ENCODE measurements around the gene RPS16. TPM values are rescaled to one million over a fixed set of nuclear protein-coding genes. Genes with fewer than 3 reads are reported as not detected.
A peak's percentile ranks its signal among the peaks of the same experiment; 100 is the strongest.

Gene RPS16
- total RNA-seq, 1 donor from 2014 or later, result 1,329 TPM

- Histone ChIP-seq H3K9me3 (ENCODE audit: insufficient read depth, low read depth, low read length) (no peaks in the 10 kb centered on the region), H3K27ac (ENCODE audit: low read depth, low read length) (peak overlapping the region; percentile 97), H3K4me3 (ENCODE audit: insufficient read depth, low read depth, low read length) (peak overlapping the region; percentile 83), H3K4me2 (ENCODE audit: low read length) (peak overlapping the region; percentile 97), H3K4me1 (ENCODE audit: insufficient read depth, low read length) (peaks cover 43% of the 10 kb centered on the region), H3K27me3 (ENCODE audit: insufficient read depth, low read length) (no peaks in the 10 kb centered on the region), H2AFZ (ENCODE audit: low read depth, low read length) (peak overlapping the region; percentile 27), H3K9ac (ENCODE audit: low read length) (peak overlapping the region; percentile 97), H3K79me2 (ENCODE audit: insufficient read depth, low read length) (peaks cover 67% of the 10 kb centered on the region), H4K20me1 (ENCODE audit: insufficient read depth, low read length) (peaks cover 51% of the 10 kb centered on the region), H3K36me3 (ENCODE audit: insufficient read depth, low read length) (peaks cover 4% of the 10 kb centered on the region)
- no peak for TF ChIP-seq EZH2 (IDR thresholded peaks at IDR 0.05; ENCODE audit: insufficient read depth, low read length)
- no peak for TF ChIP-seq CTCF (IDR thresholded peaks at IDR 0.05; ENCODE audit: insufficient read depth, low read depth, low read length)
- no peaks in the 10 kb centered on the region for H3K27me3 Mint-ChIP-seq (ENCODE audit: low read depth, unreplicated experiment)
- H3K36me3 Mint-ChIP-seq (ENCODE audit: low read depth, unreplicated experiment), result peaks cover 7% of the 10 kb centered on the region
- FAIRE-seq, result no peak
- peak overlapping the region; percentile 94 for H3K27ac Mint-ChIP-seq (ENCODE audit: unreplicated experiment)
- H3K4me3 Mint-ChIP-seq (ENCODE audit: unreplicated experiment), result peak overlapping the region; percentile 90
- DNase-seq (ENCODE audit: low read depth), result no peak
- H3K4me1 Mint-ChIP-seq (ENCODE audit: low read depth, unreplicated experiment), result peaks cover 32% of the 10 kb centered on the region
- no peaks in the 10 kb centered on the region for H3K9me3 Mint-ChIP-seq (ENCODE audit: unreplicated experiment)
These were observed 22.4 kb downstream of the RPS16 start for GRCh38 chr19:39413272-39413910.

- peaks cover 52% of the 10 kb centered on the region for H4K20me1 ChIP-seq (ENCODE audit: insufficient read depth, low read length)
- H3K27ac Mint-ChIP-seq (ENCODE audit: unreplicated experiment), result peak overlapping the region; percentile 69
- H3K9me3 Mint-ChIP-seq (ENCODE audit: unreplicated experiment), result no peaks in the 10 kb centered on the region
- peak overlapping the region; percentile 83 for H3K4me3 ChIP-seq (ENCODE audit: insufficient read depth, low read depth, low read length)
- H2AFZ ChIP-seq (ENCODE audit: low read depth, low read length), result peak overlapping the region; percentile 27
- peaks cover 4% of the 10 kb centered on the region for H3K36me3 ChIP-seq (ENCODE audit: insufficient read depth, low read length)
- DNase-seq (ENCODE audit: low read depth) (no peak), FAIRE-seq (no peak)
- H3K4me3 Mint-ChIP-seq (ENCODE audit: unreplicated experiment), result peak overlapping the region; percentile 90
- H3K27ac ChIP-seq (ENCODE audit: low read depth, low read length), result peak overlapping the region; percentile 97
- peaks cover 70% of the 10 kb centered on the region for H3K79me2 ChIP-seq (ENCODE audit: insufficient read depth, low read length)
- no peaks in the 10 kb centered on the region for H3K27me3 ChIP-seq (ENCODE audit: insufficient read depth, low read length)
- no peak for TF ChIP-seq EZH2 (IDR thresholded peaks at IDR 0.05; ENCODE audit: insufficient read depth, low read length)
- H3K4me2 ChIP-seq (ENCODE audit: low read length), result peak overlapping the region; percentile 97
- H3K36me3 Mint-ChIP-seq (ENCODE audit: low read depth, unreplicated experiment), result peaks cover 5% of the 10 kb centered on the region
- H3K4me1 ChIP-seq (ENCODE audit: insufficient read depth, low read length), result peaks cover 49% of the 10 kb centered on the region
- H3K4me1 Mint-ChIP-seq (ENCODE audit: low read depth, unreplicated experiment), result peaks cover 32% of the 10 kb centered on the region
- peak overlapping the region; percentile 97 for H3K9ac ChIP-seq (ENCODE audit: low read length)
- H3K9me3 ChIP-seq (ENCODE audit: insufficient read depth, low read depth, low read length), result no peaks in the 10 kb centered on the region
- H3K27me3 Mint-ChIP-seq (ENCODE audit: low read depth, unreplicated experiment), result no peaks in the 10 kb centered on the region
These were observed 22.9 kb downstream of the RPS16 start for GRCh38 chr19:39412867-39413271.

GRCh38 chr19:39412100-39412866 is 23.5 kb downstream of the RPS16 start, which contains the start of gene PLEKHG2:
TSS of gene PLEKHG2 (plus strand) at chr19:39412669. CDS start at chr19:39414087, 1,418 bp downstream.
- H2AFZ ChIP-seq (ENCODE audit: low read depth, low read length), result peak within 1 kb of the TSS; percentile 27
- TF ChIP-seq CTCF (IDR thresholded peaks at IDR 0.05; ENCODE audit: insufficient read depth, low read depth, low read length), result peak; percentile 36
- no peak for TF ChIP-seq EZH2 (IDR thresholded peaks at IDR 0.05; ENCODE audit: insufficient read depth, low read length)
- no peaks in the 10 kb centered on the region for H3K9me3 ChIP-seq (ENCODE audit: insufficient read depth, low read depth, low read length)
- H3K27ac ChIP-seq (ENCODE audit: low read depth, low read length), result peak within 1 kb of the TSS; percentile 97
- peak within 1 kb of the TSS; percentile 83 for H3K4me3 ChIP-seq (ENCODE audit: insufficient read depth, low read depth, low read length)
- H4K20me1 ChIP-seq (ENCODE audit: insufficient read depth, low read length), result peaks cover 52% of the 10 kb centered on the region
- peak within 1 kb of the TSS; percentile 97 for H3K4me2 ChIP-seq (ENCODE audit: low read length)
- FAIRE-seq (peak; percentile 81), DNase-seq (ENCODE audit: low read depth) (peak; percentile 98)
- peak within 1 kb of the TSS; percentile 69 for H3K27ac Mint-ChIP-seq (ENCODE audit: unreplicated experiment)
- peaks cover 5% of the 10 kb centered on the region for H3K36me3 Mint-ChIP-seq (ENCODE audit: low read depth, unreplicated experiment)
- H3K4me1 ChIP-seq (ENCODE audit: insufficient read depth, low read length), result peaks cover 51% of the 10 kb centered on the region
- H3K27me3 ChIP-seq (ENCODE audit: insufficient read depth, low read length), result no peaks in the 10 kb centered on the region
- H3K36me3 ChIP-seq (ENCODE audit: insufficient read depth, low read length), result peaks cover 4% of the 10 kb centered on the region
- no peaks in the 10 kb centered on the region for H3K9me3 Mint-ChIP-seq (ENCODE audit: unreplicated experiment)
- H3K4me1 Mint-ChIP-seq (ENCODE audit: low read depth, unreplicated experiment), result peaks cover 32% of the 10 kb centered on the region
- peaks cover 70% of the 10 kb centered on the region for H3K79me2 ChIP-seq (ENCODE audit: insufficient read depth, low read length)
- H3K4me3 Mint-ChIP-seq (ENCODE audit: unreplicated experiment), result peak within 1 kb of the TSS; percentile 90
- no peaks in the 10 kb centered on the region for H3K27me3 Mint-ChIP-seq (ENCODE audit: low read depth, unreplicated experiment)
- H3K9ac ChIP-seq (ENCODE audit: low read length), result peak within 1 kb of the TSS; percentile 97
